ENCODE results near the gene ZNF185. TPM values are rescaled to one million over a fixed set of nuclear protein-coding genes. Genes with fewer than 3 reads are reported as not detected.

The ZNF185 gene
- total and polyA plus RNA-seq, 10 donors = 2.0 to 13.8 (median 7.8) TPM

DNA sequence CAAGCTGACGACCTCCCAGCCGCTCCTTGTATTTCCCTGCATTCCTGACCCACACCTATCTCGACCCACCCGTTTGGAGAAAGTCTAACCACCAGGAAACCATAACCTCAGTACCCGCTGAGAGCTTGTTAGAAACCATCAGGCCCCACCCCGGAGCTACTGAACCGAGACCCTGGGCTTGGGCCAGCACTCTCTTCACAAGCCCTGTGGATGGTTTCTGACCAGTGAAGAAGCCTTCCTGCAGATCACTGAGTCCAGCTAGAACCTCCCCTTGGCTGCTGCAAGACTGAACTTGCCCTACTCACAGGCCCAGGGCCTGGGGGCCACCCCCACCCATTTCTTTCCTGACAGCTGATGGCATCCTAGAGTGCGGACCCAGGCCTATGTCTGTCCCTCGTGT, 26.6 kb upstream of the ZNF185 start:
- Histone ChIP-seq H3K4me3 (no peak overlapping the region), H3K9me3 (no peaks in the 10 kb centered on the region), H3K27ac (no peak overlapping the region), H3K4me1 (no peaks in the 10 kb centered on the region), H3K36me3 (peaks cover 0 to 50% (median 15%) of the 10 kb centered on the region in 6 donors), H3K27me3 (replicated peaks in 1 of 7) (no peaks in the 10 kb centered on the region)
- 81 to 93% (median 87%) methylated on average over 8 to 9 of the region's 9 CpGs for WGBS, 5 donors
- intact Hi-C loops (cut with DNase I; ENCODE audit: low total_unique reads) = no loop called here
- TF ChIP-seq POLR2AphosphoS5 (IDR thresholded peaks at IDR 0.05) (no peak), POLR2A (IDR thresholded peaks at IDR 0.05) (no peak)
- TF ChIP-seq, protein P1, sequence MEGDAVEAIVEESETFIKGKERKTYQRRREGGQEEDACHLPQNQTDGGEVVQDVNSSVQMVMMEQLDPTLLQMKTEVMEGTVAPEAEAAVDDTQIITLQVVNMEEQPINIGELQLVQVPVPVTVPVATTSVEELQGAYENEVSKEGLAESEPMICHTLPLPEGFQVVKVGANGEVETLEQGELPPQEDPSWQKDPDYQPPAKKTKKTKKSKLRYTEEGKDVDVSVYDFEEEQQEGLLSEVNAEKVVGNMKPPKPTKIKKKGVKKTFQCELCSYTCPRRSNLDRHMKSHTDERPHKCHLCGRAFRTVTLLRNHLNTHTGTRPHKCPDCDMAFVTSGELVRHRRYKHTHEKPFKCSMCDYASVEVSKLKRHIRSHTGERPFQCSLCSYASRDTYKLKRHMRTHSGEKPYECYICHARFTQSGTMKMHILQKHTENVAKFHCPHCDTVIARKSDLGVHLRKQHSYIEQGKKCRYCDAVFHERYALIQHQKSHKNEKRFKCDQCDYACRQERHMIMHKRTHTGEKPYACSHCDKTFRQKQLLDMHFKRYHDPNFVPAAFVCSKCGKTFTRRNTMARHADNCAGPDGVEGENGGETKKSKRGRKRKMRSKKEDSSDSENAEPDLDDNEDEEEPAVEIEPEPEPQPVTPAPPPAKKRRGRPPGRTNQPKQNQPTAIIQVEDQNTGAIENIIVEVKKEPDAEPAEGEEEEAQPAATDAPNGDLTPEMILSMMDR (IDR thresholded peaks at IDR 0.05 in 8 of 11, conservative IDR thresholded peaks at IDR 0.05 in 3 of 11) = no peak
- no peak for DNase-seq

DNA sequence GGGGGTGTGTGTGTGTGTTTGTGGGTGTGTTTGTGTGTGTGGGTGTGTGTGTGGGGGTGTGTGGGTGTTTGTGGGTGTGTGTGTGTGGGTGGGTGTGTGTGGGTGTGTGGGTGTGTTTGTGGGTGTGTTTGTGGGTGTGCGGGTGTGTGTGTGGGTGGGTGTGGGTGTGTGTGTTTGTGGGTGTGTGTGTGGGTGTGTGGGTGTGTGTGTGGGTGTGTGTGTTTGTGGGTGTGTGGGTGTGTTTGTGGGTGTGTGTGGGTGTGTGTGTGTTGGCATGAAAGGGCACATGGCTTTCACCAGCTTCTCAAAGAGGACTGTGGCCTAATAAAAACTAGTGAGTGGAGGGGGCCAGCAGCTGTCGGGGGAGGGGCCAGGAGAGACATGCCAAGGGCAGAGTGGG, 25.3 kb upstream of the ZNF185 start:
- Histone ChIP-seq H3K4me3 (no peak overlapping the region), H3K27me3 (replicated peaks in 1 of 7) (no peaks in the 10 kb centered on the region), H3K27ac (no peak overlapping the region), H3K4me1 (no peaks in the 10 kb centered on the region), H3K36me3 (peaks cover 0 to 37% (median 11%) of the 10 kb centered on the region in 6 donors), H3K9me3 (no peaks in the 10 kb centered on the region)
- intact Hi-C loops (cut with DNase I; ENCODE audit: low total_unique reads) = no loop called here
- no peak for DNase-seq
- 67 to 100% (median 73%) methylated on average over 1 to 2 of the region's 2 CpGs for WGBS, 5 donors
- no peak for TF ChIP-seq POLR2AphosphoS5 (IDR thresholded peaks at IDR 0.05)
- TF ChIP-seq POLR2A (IDR thresholded peaks at IDR 0.05) = no peak
- TF ChIP-seq, protein P1 (IDR thresholded peaks at IDR 0.05 in 8 of 11, conservative IDR thresholded peaks at IDR 0.05 in 3 of 11) = no peak

DNA sequence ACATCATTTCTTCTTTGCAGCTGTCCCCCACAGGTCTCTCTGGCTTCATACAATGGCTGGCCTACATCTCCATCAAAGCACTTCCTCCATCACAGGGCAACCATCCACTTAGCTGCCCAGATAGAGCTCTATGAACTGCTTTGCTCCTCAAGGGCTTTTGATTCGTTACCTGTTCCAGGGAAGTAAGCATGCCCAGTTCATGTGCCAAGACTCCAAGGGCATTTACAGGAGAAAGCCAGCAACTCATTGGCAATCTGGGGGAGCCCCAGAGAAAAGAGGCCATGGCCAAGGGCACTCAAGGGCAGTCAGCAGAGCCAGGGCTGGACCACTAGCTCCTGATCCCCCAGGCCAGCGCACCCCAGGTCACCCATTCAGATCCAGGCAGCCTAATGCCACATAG, 24.5 kb upstream of the ZNF185 start:
- TF ChIP-seq, protein P1 (IDR thresholded peaks at IDR 0.05 in 8 of 11, conservative IDR thresholded peaks at IDR 0.05 in 3 of 11) = no peak
- no peak for TF ChIP-seq POLR2AphosphoS5 (IDR thresholded peaks at IDR 0.05)
- TF ChIP-seq POLR2A (IDR thresholded peaks at IDR 0.05) = no peak
- Histone ChIP-seq H3K27me3 (replicated peaks in 1 of 7) (no peaks in the 10 kb centered on the region), H3K4me1 (no peaks in the 10 kb centered on the region), H3K4me3 (no peak overlapping the region), H3K9me3 (no peaks in the 10 kb centered on the region), H3K36me3 (peaks cover 0 to 30% (median 8%) of the 10 kb centered on the region in 6 donors), H3K27ac (no peak overlapping the region)
- intact Hi-C loops (cut with DNase I; ENCODE audit: low total_unique reads) = no loop called here
- 69 to 100% (median 83%) methylated on average over 1 to 2 of the region's 2 CpGs for WGBS, 5 donors
- no peak for DNase-seq

DNA sequence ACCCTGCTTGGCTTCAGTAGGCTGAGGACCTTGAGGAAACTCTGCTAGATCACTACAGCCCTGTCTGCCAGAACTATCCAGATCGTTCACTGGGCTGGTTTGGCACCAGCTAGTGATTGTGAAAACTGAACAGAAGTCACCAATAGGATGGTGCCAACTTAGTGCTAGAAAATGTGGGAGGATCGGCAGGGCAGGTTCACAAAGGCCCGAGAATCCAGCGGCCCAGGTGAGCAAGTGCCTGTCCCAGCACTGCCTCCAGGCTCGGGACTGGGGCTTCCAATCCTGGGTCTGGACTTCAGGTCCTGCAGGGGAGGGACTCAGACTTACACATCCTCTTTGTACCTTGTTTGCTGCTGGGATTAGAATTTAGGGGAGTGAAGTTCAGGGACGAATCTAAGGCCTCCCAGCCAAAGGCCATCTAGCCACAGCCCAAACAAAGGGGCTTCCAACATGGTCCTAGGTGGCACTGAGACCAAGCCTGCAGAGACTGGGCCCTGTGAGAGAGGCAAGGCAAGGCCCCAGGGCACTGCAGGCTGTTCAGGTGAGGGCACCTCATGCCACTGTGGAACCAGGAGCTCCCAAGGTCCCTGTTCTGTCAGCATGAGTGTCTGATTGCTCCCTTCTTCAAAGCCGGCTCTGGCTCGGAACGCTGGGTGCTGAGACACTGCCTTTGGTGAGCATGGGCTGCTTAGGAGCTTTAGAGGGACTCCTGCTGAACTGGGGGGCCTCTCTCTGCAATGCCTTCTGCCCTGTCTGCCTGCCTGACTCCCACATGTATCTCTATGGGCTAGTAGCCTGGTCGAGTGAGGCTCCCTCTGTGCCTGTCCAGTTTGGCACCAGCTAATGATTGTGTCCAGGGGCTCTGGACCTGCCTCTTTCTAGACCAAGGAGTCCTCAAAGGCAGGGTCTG, 20.7 kb upstream of the ZNF185 start:
- Histone ChIP-seq H3K4me1 (no peaks in the 10 kb centered on the region), H3K27ac (no peak overlapping the region), H3K27me3 (replicated peaks in 1 of 7) (no peaks in the 10 kb centered on the region), H3K9me3 (no peaks in the 10 kb centered on the region), H3K36me3 (no peaks in the 10 kb centered on the region), H3K4me3 (no peak overlapping the region)
- no peak for DNase-seq
- intact Hi-C loops (cut with DNase I; ENCODE audit: low total_unique reads) = no loop called here
- TF ChIP-seq, protein P1 (IDR thresholded peaks at IDR 0.05 in 8 of 11, conservative IDR thresholded peaks at IDR 0.05 in 3 of 11) = no peak
- TF ChIP-seq POLR2A (IDR thresholded peaks at IDR 0.05) (no peak), POLR2AphosphoS5 (IDR thresholded peaks at IDR 0.05) (no peak)
- 78 to 92% (median 84%) methylated on average over 2 to 10 of the region's 10 CpGs for WGBS, 5 donors

Measured in spleen (tissue), 11 donors.